Measurements from ENCODE around the gene ATXN7L2.

DNA sequence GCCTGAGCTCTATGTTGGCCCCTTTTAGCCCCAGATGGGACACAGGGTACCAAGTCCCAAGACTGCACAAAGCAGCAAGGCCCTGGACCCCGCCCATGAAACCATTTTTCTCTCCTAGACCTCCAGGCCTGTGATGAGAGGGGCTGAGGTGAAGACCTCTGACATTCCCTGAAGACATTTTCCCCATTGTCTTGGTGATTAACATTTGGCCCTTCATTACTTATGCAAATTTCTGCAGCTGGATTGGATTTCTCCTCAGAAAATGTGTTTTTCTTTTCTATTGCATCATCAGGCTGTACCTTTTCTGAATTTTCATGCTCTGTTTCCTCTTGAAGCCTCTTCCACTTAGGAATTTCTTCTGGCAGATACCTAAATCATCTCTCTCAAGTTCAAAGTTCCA, 49.2 kb upstream of the ATXN7L2 start:
- no peak for TF ChIP-seq CTCF (IDR thresholded peaks at IDR 0.05; ENCODE audit: insufficient read depth, low read depth, low read length)
- no peak for TF ChIP-seq EZH2 (IDR thresholded peaks at IDR 0.05; ENCODE audit: insufficient read depth, low read length)
